Measurements from ENCODE around the gene RBKS. TPM values are rescaled to one million over a fixed set of nuclear protein-coding genes. Genes with fewer than 3 reads are reported as not detected.

RBKS gene
- total and polyA plus RNA-seq, 2 of the 13 experiments (the other 11 are each of a cell fraction or from before 2014, with no cell fraction given): 7.7 to 8.3 TPM

DNA sequence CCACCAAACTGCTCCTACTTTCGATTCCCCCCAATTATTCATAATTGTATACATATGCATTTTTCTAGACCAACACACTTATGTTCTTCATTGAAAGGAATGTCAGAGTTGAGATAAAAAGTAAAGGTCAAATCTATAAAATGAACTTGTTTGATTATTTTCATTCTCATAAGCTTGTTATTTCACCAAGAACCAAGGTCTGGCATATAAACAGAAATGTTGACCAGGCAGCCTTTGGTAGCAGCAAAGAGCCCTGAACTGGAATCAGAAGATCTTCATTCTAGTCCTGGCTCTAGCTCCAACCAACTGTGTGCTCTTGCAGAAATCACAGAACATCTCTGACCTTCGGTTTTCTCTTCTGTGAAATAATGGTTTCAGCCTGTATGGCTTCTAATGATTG is 42.9 kb downstream of the RBKS start:
- no peak overlapping the region for H3K4me2 ChIP-seq (ENCODE audit: low read depth, low read length)
- in situ Hi-C loops (cut with HindIII; ENCODE audit: extremely low pct_ligation_motif_present, low pct_unique_long_range_greater_than_20kb): no loop called here
- no peak for DNase-seq (ENCODE audit: low spot score)
- no peak overlapping the region for H3K27ac ChIP-seq (ENCODE audit: extremely low read length, insufficient read depth, low read length)
- no peak overlapping the region for H3K4me3 ChIP-seq (replicated peaks in 1 of 3; ENCODE audit: insufficient read depth in 1 of 3, low read depth in 2 of 3, low read length in 3 of 3)
- ATAC-seq: no peak
- H3K27me3 ChIP-seq (ENCODE audit: control insufficient read depth in 1 of 2, insufficient read depth in 2 of 2, low read length in 2 of 2): no peaks in the 10 kb centered on the region
- H3K9me3 ChIP-seq (ENCODE audit: low read length): no peaks in the 10 kb centered on the region
- no peak overlapping the region for H3K9ac ChIP-seq (ENCODE audit: insufficient read depth, low read depth, low read length)
- ChIA-PET CTCF (ENCODE audit: low intra/inter-chr PET ratio, low total read pairs) (no interaction called here), POLR2A (no interaction called here)
- BruUV-seq (replicated peaks): no TSS peak
- no peaks in the 10 kb centered on the region for H4K20me1 ChIP-seq (ENCODE audit: insufficient read depth, low read length)
- no peak for FAIRE-seq
- intact Hi-C loops (cut with micrococcal nuclease; ENCODE audit: unreplicated experiment): no loop called here
- H3K36me3 ChIP-seq (replicated peaks in 1 of 2; ENCODE audit: control insufficient read depth in 1 of 2, insufficient read depth in 2 of 2, low read length in 2 of 2): no peaks in the 10 kb centered on the region
- no peak for TF ChIP-seq TBP (CRISPR knock-in tag; IDR thresholded peaks at IDR 0.05)
- no peak for TF ChIP-seq ATF7-NPFF (CRISPR knock-in tag; IDR thresholded peaks at IDR 0.05; ENCODE audit: low read depth)
- no peak for TF ChIP-seq ZEB1 (IDR thresholded peaks at IDR 0.05; ENCODE audit: insufficient replicate concordance, low read depth)
- TF ChIP-seq, protein P1, sequence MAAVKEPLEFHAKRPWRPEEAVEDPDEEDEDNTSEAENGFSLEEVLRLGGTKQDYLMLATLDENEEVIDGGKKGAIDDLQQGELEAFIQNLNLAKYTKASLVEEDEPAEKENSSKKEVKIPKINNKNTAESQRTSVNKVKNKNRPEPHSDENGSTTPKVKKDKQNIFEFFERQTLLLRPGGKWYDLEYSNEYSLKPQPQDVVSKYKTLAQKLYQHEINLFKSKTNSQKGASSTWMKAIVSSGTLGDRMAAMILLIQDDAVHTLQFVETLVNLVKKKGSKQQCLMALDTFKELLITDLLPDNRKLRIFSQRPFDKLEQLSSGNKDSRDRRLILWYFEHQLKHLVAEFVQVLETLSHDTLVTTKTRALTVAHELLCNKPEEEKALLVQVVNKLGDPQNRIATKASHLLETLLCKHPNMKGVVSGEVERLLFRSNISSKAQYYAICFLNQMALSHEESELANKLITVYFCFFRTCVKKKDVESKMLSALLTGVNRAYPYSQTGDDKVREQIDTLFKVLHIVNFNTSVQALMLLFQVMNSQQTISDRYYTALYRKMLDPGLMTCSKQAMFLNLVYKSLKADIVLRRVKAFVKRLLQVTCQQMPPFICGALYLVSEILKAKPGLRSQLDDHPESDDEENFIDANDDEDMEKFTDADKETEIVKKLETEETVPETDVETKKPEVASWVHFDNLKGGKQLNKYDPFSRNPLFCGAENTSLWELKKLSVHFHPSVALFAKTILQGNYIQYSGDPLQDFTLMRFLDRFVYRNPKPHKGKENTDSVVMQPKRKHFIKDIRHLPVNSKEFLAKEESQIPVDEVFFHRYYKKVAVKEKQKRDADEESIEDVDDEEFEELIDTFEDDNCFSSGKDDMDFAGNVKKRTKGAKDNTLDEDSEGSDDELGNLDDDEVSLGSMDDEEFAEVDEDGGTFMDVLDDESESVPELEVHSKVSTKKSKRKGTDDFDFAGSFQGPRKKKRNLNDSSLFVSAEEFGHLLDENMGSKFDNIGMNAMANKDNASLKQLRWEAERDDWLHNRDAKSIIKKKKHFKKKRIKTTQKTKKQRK (IDR thresholded peaks at IDR 0.05; ENCODE audit: low read length): no peak
- TF ChIP-seq, protein P2, sequence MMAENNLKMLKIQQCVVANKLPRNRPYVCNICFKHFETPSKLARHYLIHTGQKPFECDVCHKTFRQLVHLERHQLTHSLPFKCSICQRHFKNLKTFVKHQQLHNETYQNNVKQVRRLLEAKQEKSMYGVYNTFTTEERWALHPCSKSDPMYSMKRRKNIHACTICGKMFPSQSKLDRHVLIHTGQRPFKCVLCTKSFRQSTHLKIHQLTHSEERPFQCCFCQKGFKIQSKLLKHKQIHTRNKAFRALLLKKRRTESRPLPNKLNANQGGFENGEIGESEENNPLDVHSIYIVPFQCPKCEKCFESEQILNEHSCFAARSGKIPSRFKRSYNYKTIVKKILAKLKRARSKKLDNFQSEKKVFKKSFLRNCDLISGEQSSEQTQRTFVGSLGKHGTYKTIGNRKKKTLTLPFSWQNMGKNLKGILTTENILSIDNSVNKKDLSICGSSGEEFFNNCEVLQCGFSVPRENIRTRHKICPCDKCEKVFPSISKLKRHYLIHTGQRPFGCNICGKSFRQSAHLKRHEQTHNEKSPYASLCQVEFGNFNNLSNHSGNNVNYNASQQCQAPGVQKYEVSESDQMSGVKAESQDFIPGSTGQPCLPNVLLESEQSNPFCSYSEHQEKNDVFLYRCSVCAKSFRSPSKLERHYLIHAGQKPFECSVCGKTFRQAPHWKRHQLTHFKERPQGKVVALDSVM (CRISPR knock-in tag; IDR thresholded peaks at IDR 0.05): no peak
- no peak for TF ChIP-seq SP2 (CRISPR knock-in tag; IDR thresholded peaks at IDR 0.05)
- no peak overlapping the region for H2AFZ ChIP-seq (ENCODE audit: low read length)
- H3K4me1 ChIP-seq (ENCODE audit: insufficient read depth, low read length): peaks cover 8% of the 10 kb centered on the region
- H3K79me2 ChIP-seq (ENCODE audit: insufficient read depth, low read length): no peaks in the 10 kb centered on the region
- 85% methylated on average over 2 of the region's 2 CpGs for WGBS (ENCODE audit: low lambda C conversion rate)

All from HepG2 (cell line).